ENCODE data around the gene C11orf42.

C11orf42 gene

GRCh38 chr11:6205366-6205765 is at the start of gene C11orf42:
TSS of gene C11orf42 (plus strand) at chr11:6205557. CDS start at chr11:6205616, 59 bp downstream.
- DNase-seq, result no peak

- DNase-seq, result no peak
These were observed 48.6 kb upstream of the C11orf42 start for GRCh38 chr11:6156628-6157359.

GRCh38 chr11:6170226-6170625 is 35.1 kb upstream of the C11orf42 start, which contains the start of gene OR52B2:
TSS of gene OR52B2 (minus strand) at chr11:6170326. CDS start at chr11:6170326, 0 bp downstream.
- no peak for DNase-seq

GRCh38 chr11:6175440-6175839 is 29.9 kb upstream of the C11orf42 start:
- DNase-seq, result no peak

- no peak for DNase-seq
These were observed 13.6 kb upstream of the C11orf42 start for GRCh38 chr11:6191742-6192141.

- DNase-seq, result no peak
These were observed 11.2 kb upstream of the C11orf42 start for GRCh38 chr11:6194065-6194581.

GRCh38 chr11:6196396-6196795 is 9.0 kb upstream of the C11orf42 start:
- DNase-seq, result no peak

- DNase-seq, result no peak
These were observed 7.7 kb upstream of the C11orf42 start for GRCh38 chr11:6197466-6198200.

- no peak for DNase-seq
These were observed 6.1 kb upstream of the C11orf42 start, which contains the start of gene OR52W1 for GRCh38 chr11:6199174-6199810. TSS of gene OR52W1 (plus strand) at chr11:6199224. CDS start at chr11:6199224, 0 bp downstream.

GRCh38 chr11:6200975-6201374 is 4.4 kb upstream of the C11orf42 start:
- no peak for DNase-seq

- no peak for DNase-seq
These were observed 3.9 kb upstream of the C11orf42 start for GRCh38 chr11:6201481-6201880.

GRCh38 chr11:6202041-6202440 is 3.3 kb upstream of the C11orf42 start:
- DNase-seq, result no peak

- no peak for DNase-seq
These were observed 2.0 kb upstream of the C11orf42 start for GRCh38 chr11:6203327-6203726.

- DNase-seq, result no peak
These were observed 651 bp upstream of the C11orf42 start for GRCh38 chr11:6204706-6205105.

GRCh38 chr11:6206456-6207180 is 1.3 kb downstream of the C11orf42 start:
- DNase-seq, result no peak

- no peak for DNase-seq
These were observed 4.4 kb downstream of the C11orf42 start for GRCh38 chr11:6209801-6210200.

GRCh38 chr11:6210274-6210955 is 5.1 kb downstream of the C11orf42 start:
- DNase-seq, result no peak

- no peak for DNase-seq
These were observed 9.2 kb downstream of the C11orf42 start for GRCh38 chr11:6214530-6214929.

GRCh38 chr11:6216501-6216900 is 11.1 kb downstream of the C11orf42 start:
- no peak for DNase-seq

GRCh38 chr11:6217722-6218121 is 12.4 kb downstream of the C11orf42 start:
- DNase-seq, result no peak

GRCh38 chr11:6219359-6219758 is 14.0 kb downstream of the C11orf42 start:
- DNase-seq, result no peak

- DNase-seq, result no peak
These were observed 18.5 kb downstream of the C11orf42 start for GRCh38 chr11:6223854-6224253.

Data from hippocampal formation (tissue), 2 donors.